Measurements from ENCODE around the gene SCAMP1.

Gene SCAMP1

GRCh38 chr5:78497573-78498533 is 137.4 kb downstream of the SCAMP1 start:
- DNase-seq: no peak

GRCh38 chr5:78499485-78499884 is 139.1 kb downstream of the SCAMP1 start:
- DNase-seq: no peak

GRCh38 chr5:78500028-78500427 is 139.6 kb downstream of the SCAMP1 start:
- DNase-seq: no peak

GRCh38 chr5:78500871-78501270 is 140.5 kb downstream of the SCAMP1 start:
- no peak for DNase-seq

- no peak for DNase-seq
These were observed 141.3 kb downstream of the SCAMP1 start for GRCh38 chr5:78501411-78502352.

GRCh38 chr5:78503958-78504653 is 143.7 kb downstream of the SCAMP1 start:
- DNase-seq: no peak

GRCh38 chr5:78504704-78505677 is 144.6 kb downstream of the SCAMP1 start:
- DNase-seq: no peak

GRCh38 chr5:78505860-78506259 is 145.4 kb downstream of the SCAMP1 start:
- no peak for DNase-seq

GRCh38 chr5:78506261-78507024 is 146.0 kb downstream of the SCAMP1 start:
- DNase-seq: no peak

GRCh38 chr5:78507531-78507930 is 147.1 kb downstream of the SCAMP1 start:
- no peak for DNase-seq

GRCh38 chr5:78508186-78508765 is 147.9 kb downstream of the SCAMP1 start:
- no peak for DNase-seq

GRCh38 chr5:78509145-78509865 is 148.9 kb downstream of the SCAMP1 start:
- no peak for DNase-seq

GRCh38 chr5:78509884-78510769 is 149.7 kb downstream of the SCAMP1 start:
- peak; percentile 72 for DNase-seq

GRCh38 chr5:78511121-78511906 is 150.9 kb downstream of the SCAMP1 start:
- no peak for DNase-seq

- no peak for DNase-seq
These were observed 152.0 kb downstream of the SCAMP1 start for GRCh38 chr5:78512435-78512834.

GRCh38 chr5:78513441-78513840 is 153.0 kb downstream of the SCAMP1 start:
- no peak for DNase-seq

- no peak for DNase-seq
These were observed 154.3 kb downstream of the SCAMP1 start for GRCh38 chr5:78514427-78515330.
